ENCODE measurements around the gene HOXC10.

Gene HOXC10

GRCh38 chr12:54005853-54006558, 21.1 kb downstream of the HOXC10 start:
- H3K27ac ChIP-seq (ENCODE audit: low read length): no peak overlapping the region
- no peak overlapping the region for H3K9ac ChIP-seq (ENCODE audit: low read depth, low read length)

GRCh38 chr12:54006559-54007220, 21.7 kb downstream of the HOXC10 start:
- H3K9me3 ChIP-seq (ENCODE audit: insufficient read depth, low read depth, low read length): no peaks in the 10 kb centered on the region; the same call in 1 of the 2 replicates
- no peak overlapping the region for H3K9ac ChIP-seq (ENCODE audit: low read depth, low read length)
- H3K36me3 ChIP-seq (ENCODE audit: insufficient read depth, low read depth, low read length): no peaks in the 10 kb centered on the region
- H3K27ac ChIP-seq (ENCODE audit: low read length): no peak overlapping the region
- H3K27me3 ChIP-seq (ENCODE audit: insufficient read depth, low read length): peaks cover 100% of the 10 kb centered on the region
- H3K4me1 ChIP-seq (ENCODE audit: insufficient read depth, low read length): no peaks in the 10 kb centered on the region
- H3K4me3 ChIP-seq (ENCODE audit: low read length): no peak overlapping the region

More at GRCh38 chr12:54005853-54006558, 21.1 kb downstream of the HOXC10 start:
- Histone ChIP-seq H3K4me1 (ENCODE audit: insufficient read depth, low read length) (no peaks in the 10 kb centered on the region), H3K36me3 (ENCODE audit: insufficient read depth, low read depth, low read length) (no peaks in the 10 kb centered on the region), H3K27me3 (ENCODE audit: insufficient read depth, low read length) (peaks cover 100% of the 10 kb centered on the region), H3K9me3 (ENCODE audit: insufficient read depth, low read depth, low read length) (no peaks in the 10 kb centered on the region; the same call in 1 of the 2 replicates), H3K4me3 (ENCODE audit: low read length) (no peak overlapping the region)

GRCh38 chr12:54007538-54008259, 22.8 kb downstream of the HOXC10 start:
- Histone ChIP-seq H3K9me3 (ENCODE audit: insufficient read depth, low read depth, low read length) (no peaks in the 10 kb centered on the region; the same call in 1 of the 2 replicates), H3K4me1 (ENCODE audit: insufficient read depth, low read length) (no peaks in the 10 kb centered on the region), H3K27ac (ENCODE audit: low read length) (no peak overlapping the region), H3K9ac (ENCODE audit: low read depth, low read length) (no peak overlapping the region), H3K27me3 (ENCODE audit: insufficient read depth, low read length) (peaks cover 100% of the 10 kb centered on the region), H3K36me3 (ENCODE audit: insufficient read depth, low read depth, low read length) (no peaks in the 10 kb centered on the region), H3K4me3 (ENCODE audit: low read length) (no peak overlapping the region)

- H3K4me3 ChIP-seq (ENCODE audit: low read length): no peak overlapping the region
- no peak overlapping the region for H3K9ac ChIP-seq (ENCODE audit: low read depth, low read length)
- H3K27me3 ChIP-seq (ENCODE audit: insufficient read depth, low read length): peaks cover 100% of the 10 kb centered on the region
- no peaks in the 10 kb centered on the region for H3K4me1 ChIP-seq (ENCODE audit: insufficient read depth, low read length)
- no peak overlapping the region for H3K27ac ChIP-seq (ENCODE audit: low read length)
- no peaks in the 10 kb centered on the region for H3K36me3 ChIP-seq (ENCODE audit: insufficient read depth, low read depth, low read length)
- H3K9me3 ChIP-seq (ENCODE audit: insufficient read depth, low read depth, low read length): no peaks in the 10 kb centered on the region; the same call in 1 of the 2 replicates
Measured at GRCh38 chr12:54008260-54008552, 23.3 kb downstream of the HOXC10 start.

- H3K4me1 ChIP-seq (ENCODE audit: insufficient read depth, low read length): no peaks in the 10 kb centered on the region
- peaks cover 100% of the 10 kb centered on the region for H3K27me3 ChIP-seq (ENCODE audit: insufficient read depth, low read length)
- H3K9ac ChIP-seq (ENCODE audit: low read depth, low read length): no peak overlapping the region
- H3K36me3 ChIP-seq (ENCODE audit: insufficient read depth, low read depth, low read length): no peaks in the 10 kb centered on the region
- H3K9me3 ChIP-seq (ENCODE audit: insufficient read depth, low read depth, low read length): no peaks in the 10 kb centered on the region; the same call in 1 of the 2 replicates
- H3K27ac ChIP-seq (ENCODE audit: low read length): no peak overlapping the region
- H3K4me3 ChIP-seq (ENCODE audit: low read length): no peak overlapping the region
Measured at GRCh38 chr12:54009171-54010052, 24.5 kb downstream of the HOXC10 start.

GRCh38 chr12:54010053-54010971, 25.4 kb downstream of the HOXC10 start:
- Histone ChIP-seq H3K4me3 (ENCODE audit: low read length) (no peak overlapping the region), H3K9me3 (ENCODE audit: insufficient read depth, low read depth, low read length) (no peaks in the 10 kb centered on the region; the same call in 1 of the 2 replicates), H3K9ac (ENCODE audit: low read depth, low read length) (no peak overlapping the region), H3K4me1 (ENCODE audit: insufficient read depth, low read length) (no peaks in the 10 kb centered on the region), H3K36me3 (ENCODE audit: insufficient read depth, low read depth, low read length) (no peaks in the 10 kb centered on the region), H3K27ac (ENCODE audit: low read length) (no peak overlapping the region), H3K27me3 (ENCODE audit: insufficient read depth, low read length) (peaks cover 100% of the 10 kb centered on the region)

- H3K27me3 ChIP-seq (ENCODE audit: insufficient read depth, low read length): peaks cover 100% of the 10 kb centered on the region
- H3K9ac ChIP-seq (ENCODE audit: low read depth, low read length): no peak overlapping the region
- H3K36me3 ChIP-seq (ENCODE audit: insufficient read depth, low read depth, low read length): no peaks in the 10 kb centered on the region
- no peak overlapping the region for H3K4me3 ChIP-seq (ENCODE audit: low read length)
- H3K9me3 ChIP-seq (ENCODE audit: insufficient read depth, low read depth, low read length): no peaks in the 10 kb centered on the region; the same call in 1 of the 2 replicates
- no peak overlapping the region for H3K27ac ChIP-seq (ENCODE audit: low read length)
- no peaks in the 10 kb centered on the region for H3K4me1 ChIP-seq (ENCODE audit: insufficient read depth, low read length)
Measured at GRCh38 chr12:54010972-54011664, 26.2 kb downstream of the HOXC10 start.

- H3K27me3 ChIP-seq (ENCODE audit: insufficient read depth, low read length): peaks cover 100% of the 10 kb centered on the region
- no peak overlapping the region for H3K4me3 ChIP-seq (ENCODE audit: low read length)
- no peak overlapping the region for H3K9ac ChIP-seq (ENCODE audit: low read depth, low read length)
- no peaks in the 10 kb centered on the region; the same call in 1 of the 2 replicates for H3K9me3 ChIP-seq (ENCODE audit: insufficient read depth, low read depth, low read length)
- no peaks in the 10 kb centered on the region for H3K4me1 ChIP-seq (ENCODE audit: insufficient read depth, low read length)
- no peaks in the 10 kb centered on the region for H3K36me3 ChIP-seq (ENCODE audit: insufficient read depth, low read depth, low read length)
- H3K27ac ChIP-seq (ENCODE audit: low read length): no peak overlapping the region
Measured at GRCh38 chr12:54011665-54012532, 27.0 kb downstream of the HOXC10 start.

- Histone ChIP-seq H3K27ac (ENCODE audit: low read length) (no peak overlapping the region), H3K9me3 (ENCODE audit: insufficient read depth, low read depth, low read length) (no peaks in the 10 kb centered on the region; the same call in 1 of the 2 replicates), H3K4me3 (ENCODE audit: low read length) (no peak overlapping the region), H3K36me3 (ENCODE audit: insufficient read depth, low read depth, low read length) (no peaks in the 10 kb centered on the region), H3K4me1 (ENCODE audit: insufficient read depth, low read length) (no peaks in the 10 kb centered on the region), H3K9ac (ENCODE audit: low read depth, low read length) (no peak overlapping the region), H3K27me3 (ENCODE audit: insufficient read depth, low read length) (peaks cover 100% of the 10 kb centered on the region)
Measured at GRCh38 chr12:54012631-54013409, 27.9 kb downstream of the HOXC10 start.

Data from iPS-20b (cell line).